COR-L47 (cell line): ENCODE results near the gene SDF2.
"Not testable (repeated sequence)": the region's sequence is repeated elsewhere in the genome, so short reads cannot be mapped to it uniquely, and the experiment has no call there.

Experiments used
- DNase-seq: peaks from one replicate; lab custom pipeline; 2025; lab: John Stamatoyannopoulos, UW

Gene SDF2

GRCh38 chr17:28684963-28685362 lies 23.3 kb upstream of the SDF2 start:
- DNase-seq, result peak; percentile 29

DNA sequence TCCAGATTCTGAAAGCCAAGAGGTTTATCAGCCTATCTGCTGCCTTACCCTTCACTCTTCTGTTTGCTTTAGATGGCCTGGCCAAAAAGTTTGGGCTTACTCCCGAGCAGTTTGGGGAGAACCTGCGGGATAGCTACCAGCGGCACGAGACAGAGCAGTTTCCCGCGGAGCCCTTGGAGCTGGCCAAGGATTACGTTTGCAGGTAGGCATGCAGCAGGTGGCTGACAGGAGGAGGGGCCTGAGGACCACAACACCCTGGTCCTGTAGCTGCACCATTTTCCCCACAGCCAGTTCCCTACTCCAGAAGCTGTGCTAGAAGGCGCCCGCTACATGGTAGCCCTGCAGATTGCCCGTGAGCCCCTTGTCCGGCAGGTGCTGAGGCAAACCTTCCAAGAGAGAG lies 20.9 kb upstream of the SDF2 start:
- DNase-seq, result no peak

DNA sequence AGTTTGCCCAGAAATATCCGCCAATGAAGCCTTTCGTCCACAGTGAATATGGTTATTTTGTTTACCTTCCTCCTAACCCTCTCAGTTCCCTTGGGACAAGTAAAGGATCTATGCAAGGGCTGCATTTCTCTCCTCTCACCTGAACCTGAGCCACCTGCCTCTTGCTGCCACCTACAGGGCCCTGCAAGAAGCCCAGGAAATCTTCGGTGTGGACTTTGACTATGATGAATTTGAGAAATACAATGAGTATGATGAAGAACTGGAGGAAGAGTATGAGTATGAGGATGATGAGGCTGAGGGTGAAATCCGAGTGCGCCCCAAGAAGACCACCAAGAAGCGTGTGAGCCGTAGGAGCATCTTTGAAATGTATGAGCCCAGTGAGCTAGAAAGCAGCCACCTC lies 14.3 kb upstream of the SDF2 start:
- DNase-seq, result no peak

GRCh38 chr17:28675490-28675889 lies 13.8 kb upstream of the SDF2 start:
- DNase-seq, result no peak

GRCh38 chr17:28669918-28670317 lies 8.2 kb upstream of the SDF2 start:
- no peak for DNase-seq

DNA sequence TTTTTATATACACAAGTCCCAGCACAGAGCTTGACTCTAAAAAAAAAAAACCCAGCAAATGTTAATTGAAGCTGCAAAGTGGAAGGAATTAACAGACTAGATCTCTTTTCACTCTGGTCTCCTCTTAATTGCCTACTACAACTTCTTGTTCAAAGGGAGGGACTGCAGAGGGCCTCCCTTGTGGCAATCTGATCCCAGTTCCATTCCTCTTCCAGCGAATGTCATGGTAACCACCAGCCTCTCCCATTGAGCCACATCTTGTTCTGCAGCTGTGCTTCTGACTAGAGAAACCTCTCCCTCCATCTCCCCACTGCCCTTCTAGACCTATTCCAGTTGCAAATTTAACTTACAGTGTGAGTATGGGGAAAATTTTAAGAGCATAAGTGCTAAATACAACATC lies 6.2 kb upstream of the SDF2 start:
- DNase-seq, result no peak

GRCh38 chr17:28665994-28666393 lies 4.3 kb upstream of the SDF2 start:
- no peak for DNase-seq

- DNase-seq, result no peak
These were observed 2.0 kb upstream of the SDF2 start for GRCh38 chr17:28663723-28664122.

GRCh38 chr17:28662527-28662829 lies 772 bp upstream of the SDF2 start:
- peak; percentile 31 for DNase-seq

GRCh38 chr17:28659497-28659881 lies 2.2 kb downstream of the SDF2 start:
- not testable (repeated sequence) for DNase-seq

DNA sequence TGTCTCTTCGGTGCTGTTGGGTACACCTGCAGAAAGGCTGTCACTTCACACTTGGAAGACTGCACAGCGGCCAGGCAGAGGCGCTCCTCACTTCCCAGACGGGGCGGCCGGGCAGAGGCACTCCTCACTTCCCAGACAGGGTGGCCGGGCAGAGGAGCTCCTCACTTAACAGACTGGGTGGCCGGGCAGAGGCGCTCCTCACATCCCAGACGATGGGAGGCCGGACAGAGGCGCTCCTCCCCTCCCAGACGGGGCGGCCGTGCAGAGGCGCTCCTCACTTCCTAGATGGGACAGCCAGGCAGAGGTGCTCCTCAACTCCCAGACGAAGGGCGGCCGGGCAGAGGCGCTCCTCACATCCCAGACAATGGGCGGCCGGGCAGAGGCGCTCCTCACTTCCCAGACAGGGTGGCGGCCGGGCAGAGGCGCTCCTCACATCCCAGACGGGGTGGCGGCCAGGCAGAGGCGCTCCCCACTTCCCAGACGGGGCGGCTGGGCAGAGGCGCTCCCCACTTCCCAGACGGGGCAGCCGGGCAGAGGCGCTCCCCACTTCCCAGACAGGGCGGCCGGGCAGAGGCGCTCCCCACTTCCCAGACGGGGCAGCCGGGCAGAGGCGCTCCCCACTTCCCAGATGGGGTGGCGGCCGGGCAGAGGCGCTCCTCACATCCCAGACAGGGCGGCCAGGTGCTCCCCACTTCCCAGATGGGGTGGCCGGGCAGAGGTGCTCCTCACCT lies 2.8 kb downstream of the SDF2 start:
- DNase-seq, result not testable (repeated sequence)

GRCh38 chr17:28658342-28658741 lies 3.4 kb downstream of the SDF2 start:
- not testable (repeated sequence) for DNase-seq

- DNase-seq, result no peak
These were observed 4.0 kb downstream of the SDF2 start for GRCh38 chr17:28657756-28658155.

GRCh38 chr17:28655160-28655559 lies 6.5 kb downstream of the SDF2 start:
- DNase-seq, result no peak

DNA sequence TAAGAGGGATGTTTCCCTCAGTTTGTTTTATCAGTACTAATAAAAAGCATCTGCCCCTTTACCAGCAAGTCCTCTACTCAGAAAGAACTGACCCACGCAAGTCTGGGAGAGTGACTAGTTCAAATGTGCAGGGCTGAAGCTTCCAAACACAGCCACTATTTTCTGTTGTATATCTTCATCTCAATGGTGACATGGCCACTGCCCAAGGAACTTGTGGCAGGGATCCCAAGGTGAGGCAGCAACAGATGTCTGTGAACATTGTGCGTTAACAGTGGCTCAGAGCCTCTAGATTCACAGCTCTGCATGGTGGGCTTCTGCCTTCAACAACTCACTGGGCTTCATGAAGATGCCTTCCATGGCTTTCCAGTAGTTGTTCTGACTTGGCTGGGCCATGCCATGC lies 13.0 kb downstream of the SDF2 start:
- DNase-seq, result no peak

DNA sequence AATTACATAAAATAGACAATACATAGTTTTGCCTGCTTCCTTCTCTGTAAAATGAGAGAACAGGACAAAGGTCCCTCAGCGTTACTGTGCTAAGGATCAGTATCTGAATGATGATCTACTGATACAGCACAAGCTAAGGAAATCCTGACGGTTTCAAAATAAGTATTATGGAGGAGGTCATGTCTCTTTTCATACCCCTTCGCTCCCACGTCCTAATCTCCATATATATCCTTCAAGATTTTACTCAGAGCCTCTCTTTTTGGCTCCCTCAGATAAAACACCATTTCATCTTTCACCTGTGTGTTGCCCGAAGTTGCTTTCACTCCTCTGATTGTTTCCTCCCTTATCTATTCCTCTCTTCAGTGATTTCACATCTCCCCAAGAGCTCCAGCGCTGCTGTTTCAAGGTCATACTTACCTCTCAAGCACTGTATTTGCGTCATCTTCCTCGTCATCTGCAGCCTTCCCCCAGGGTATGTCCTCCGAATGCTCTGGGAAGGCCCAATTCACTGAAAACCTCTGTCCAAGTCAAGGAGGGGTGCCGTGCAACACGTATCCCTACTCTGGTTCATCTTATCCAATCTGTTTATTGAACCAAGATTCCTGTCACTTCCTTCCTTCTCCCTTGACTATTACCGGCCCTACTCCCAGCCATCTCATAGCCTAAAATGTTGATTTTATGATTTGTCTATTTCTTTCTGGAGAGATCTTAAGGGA lies 15.5 kb downstream of the SDF2 start:
- no peak for DNase-seq

GRCh38 chr17:28645576-28645939 lies 16.1 kb downstream of the SDF2 start:
- DNase-seq, result no peak

- peak; percentile 94 for DNase-seq
These were observed 16.7 kb downstream of the SDF2 start, which contains the start of gene BLTP2 for GRCh38 chr17:28644787-28645575. Gene BLTP2, minus strand, starts transcription at chr17:28645158. Its CDS starts 102 bp downstream, at chr17:28645056.

DNA sequence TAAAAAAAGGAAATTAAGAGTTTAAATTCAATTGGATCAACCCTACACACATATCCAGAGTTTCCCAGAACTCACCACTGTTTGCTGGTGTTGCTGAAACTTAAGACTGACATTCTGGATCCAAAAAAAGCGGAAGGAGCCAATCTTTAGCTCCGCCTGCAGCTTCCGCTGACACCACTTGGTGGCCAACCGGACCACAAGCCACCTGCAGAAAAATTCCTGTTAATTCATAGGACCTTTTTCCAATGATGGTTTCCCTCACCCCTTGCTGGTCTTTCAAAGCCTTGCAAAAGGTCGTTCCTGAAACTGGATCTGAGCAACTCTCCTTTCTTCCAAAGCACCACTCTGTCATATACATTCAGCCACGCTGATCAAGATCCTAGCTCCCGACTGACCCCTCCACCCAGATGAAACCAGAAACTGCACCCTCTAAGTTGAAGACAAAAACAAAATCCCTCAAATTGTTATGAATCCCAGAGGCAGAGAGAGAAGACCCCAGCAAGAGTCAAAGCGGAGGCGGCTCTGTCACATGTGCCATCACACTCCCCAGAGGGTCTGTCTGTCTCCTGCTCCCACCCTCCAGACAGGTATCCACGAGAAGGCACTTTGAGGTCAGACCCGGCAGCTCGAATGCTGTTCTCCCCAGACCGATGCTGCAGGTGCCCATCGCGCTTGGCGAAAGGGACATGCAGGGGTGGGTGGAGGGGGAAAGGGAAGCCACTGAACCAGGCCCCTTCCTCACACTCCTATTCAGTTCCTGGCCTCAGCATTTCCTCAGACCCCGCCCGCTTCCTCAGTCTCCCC lies 17.5 kb downstream of the SDF2 start:
- peak; percentile 38 for DNase-seq

DNA sequence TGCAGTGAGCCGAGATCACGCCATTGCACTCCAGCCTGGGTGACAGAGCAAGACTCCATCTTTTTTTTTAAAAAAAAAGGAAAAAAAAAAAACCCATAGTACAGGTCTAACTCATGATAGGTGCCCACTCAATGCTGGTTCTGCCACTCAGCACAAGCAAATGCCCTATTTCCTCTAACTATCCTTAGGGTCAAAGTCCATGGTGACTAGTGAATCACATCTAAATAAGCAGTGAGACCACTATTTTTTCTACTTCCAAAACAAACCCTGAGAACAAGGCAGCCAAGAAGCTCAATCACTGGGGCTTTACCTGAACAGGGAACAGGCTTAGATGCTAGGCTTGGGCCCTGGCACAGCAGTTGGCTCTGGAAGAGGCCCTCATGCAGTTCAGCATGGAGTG lies 20.1 kb downstream of the SDF2 start:
- no peak for DNase-seq

DNA sequence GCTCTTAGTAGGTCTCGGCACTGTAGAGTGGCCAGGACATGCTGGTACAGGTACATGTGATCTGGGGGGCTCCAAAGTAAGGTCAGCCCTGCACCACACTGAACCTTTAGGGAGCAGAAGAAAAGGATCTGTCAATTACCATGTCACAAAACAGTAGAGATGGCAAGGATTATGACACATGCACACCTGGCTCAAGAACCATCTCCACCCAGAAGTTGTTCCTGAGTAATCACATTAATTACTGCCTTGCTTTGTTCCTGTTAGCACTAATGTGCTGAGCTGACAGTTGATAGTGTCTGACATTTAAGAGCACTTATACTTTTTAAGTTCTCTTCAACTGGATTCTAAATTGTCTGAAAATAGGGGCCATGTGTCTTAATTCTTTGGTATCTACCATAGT lies 26.2 kb downstream of the SDF2 start:
- DNase-seq, result no peak

- DNase-seq, result no peak
These were observed 27.4 kb downstream of the SDF2 start for GRCh38 chr17:28634206-28634865.
